IPS-11a (cell line): Measurements from ENCODE around the gene GALNT9.
"Not testable (repeated sequence)": the region's sequence is repeated elsewhere in the genome, so short reads cannot be mapped to it uniquely, and the experiment has no call there.

ENCODE experiments used
- H3K4me3 ChIP-seq: one replicate; pipeline ENCODE4 v1.5.1; 2013; ENCODE audit warnings: low read depth, low read length, control low read depth

Gene GALNT9

DNA sequence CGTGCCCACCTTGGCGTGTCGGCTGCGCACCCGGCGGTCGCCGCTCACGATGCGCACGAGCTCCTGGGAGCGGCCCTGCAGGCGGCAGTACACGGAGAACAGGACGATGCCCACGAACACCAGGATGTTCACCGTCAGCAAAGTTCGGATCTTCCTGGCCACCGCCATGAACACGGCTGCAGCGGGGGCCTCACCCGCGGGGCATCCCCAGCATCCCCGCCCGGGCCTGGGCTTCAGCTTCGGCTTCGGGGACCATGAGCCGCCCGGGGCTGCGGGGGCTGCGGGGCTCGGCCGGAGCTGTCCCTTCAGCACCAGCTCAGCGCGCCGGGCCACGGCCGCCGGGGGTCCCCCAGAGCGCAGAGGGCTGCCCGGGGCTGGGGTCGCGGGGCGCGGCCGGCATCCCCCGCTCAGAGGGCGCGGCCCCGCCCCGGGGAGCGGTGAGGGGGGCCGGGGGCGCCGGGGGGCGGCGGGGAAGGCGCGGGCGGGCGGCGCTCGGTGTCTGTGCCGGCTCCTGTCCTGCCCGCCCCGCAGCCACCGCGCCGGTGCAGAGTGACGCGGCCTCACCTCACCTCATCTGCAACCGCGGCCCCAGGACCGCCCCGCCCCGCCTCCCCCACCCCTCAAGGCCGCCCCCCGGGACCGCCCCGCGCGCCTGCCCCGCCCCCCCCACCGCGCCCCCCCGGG lies at the start of gene GALNT9:
GALNT9 (minus strand) TSS at position 554 of the 684 bp plus-strand sequence; CDS start at position 168, 386 bp downstream.
- H3K4me3 ChIP-seq, result no peak within 1 kb of the TSS

GRCh38 chr12:132379057-132379456 lies 49.7 kb upstream of the GALNT9 start:
- not testable (repeated sequence) for H3K4me3 ChIP-seq

- no peak overlapping the region for H3K4me3 ChIP-seq
Observed at GRCh38 chr12:132377147-132377546, 47.8 kb upstream of the GALNT9 start.

GRCh38 chr12:132376464-132376830 lies 47.1 kb upstream of the GALNT9 start:
- no peak overlapping the region for H3K4me3 ChIP-seq

- no peak overlapping the region for H3K4me3 ChIP-seq
Observed at GRCh38 chr12:132375747-132376463, 46.5 kb upstream of the GALNT9 start.

- H3K4me3 ChIP-seq, result no peak overlapping the region
Observed at GRCh38 chr12:132374612-132375445, 45.4 kb upstream of the GALNT9 start.

GRCh38 chr12:132373901-132374611 lies 44.7 kb upstream of the GALNT9 start:
- H3K4me3 ChIP-seq, result no peak overlapping the region

DNA sequence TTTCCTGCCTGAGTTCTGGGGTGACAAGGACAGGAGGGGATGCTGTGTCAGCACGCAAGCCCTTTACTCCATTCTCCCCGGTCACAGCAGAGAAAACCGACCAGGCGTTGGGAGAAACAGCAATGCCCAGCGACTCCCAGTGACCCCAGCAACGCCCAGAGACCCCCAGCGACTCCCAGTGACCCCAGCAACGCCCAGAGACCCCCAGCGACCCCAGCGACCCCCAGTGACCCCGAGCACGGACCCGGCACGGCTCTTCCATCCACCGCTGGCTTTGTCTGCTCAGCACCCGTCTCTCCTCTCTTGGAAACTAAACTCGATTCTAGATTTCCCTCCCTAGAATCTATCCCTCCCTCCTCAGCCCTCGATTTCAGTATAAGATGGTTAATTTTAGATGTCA lies 38.5 kb upstream of the GALNT9 start:
- no peak overlapping the region for H3K4me3 ChIP-seq

GRCh38 chr12:132367071-132367851 lies 37.9 kb upstream of the GALNT9 start:
- H3K4me3 ChIP-seq, result no peak overlapping the region

DNA sequence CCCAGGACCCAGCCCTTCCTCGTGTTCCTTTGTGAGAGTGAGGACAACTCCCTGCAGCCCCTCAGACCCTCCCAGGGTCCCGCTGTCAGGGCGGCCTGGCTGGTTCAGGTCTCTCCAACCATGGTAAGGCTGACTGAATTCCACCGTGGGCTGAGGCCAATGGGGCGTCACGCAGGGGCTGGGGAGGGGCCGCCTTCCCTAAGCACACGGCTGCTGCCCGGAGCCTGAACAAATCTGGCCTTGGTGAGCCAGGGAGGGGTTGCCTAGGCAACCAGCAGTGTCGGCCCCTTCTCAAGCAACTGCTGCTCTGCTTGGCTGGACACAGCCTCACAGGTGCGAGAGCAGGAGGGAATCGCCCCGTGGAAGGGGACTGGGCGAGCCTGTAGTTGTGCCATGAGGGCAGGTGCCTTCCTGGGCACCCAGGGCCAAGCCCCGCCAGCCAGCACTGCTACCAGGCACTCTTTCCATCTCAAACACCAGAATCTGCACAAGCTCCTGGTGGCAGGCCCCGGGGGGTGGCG lies 37.0 kb upstream of the GALNT9 start:
- H3K4me3 ChIP-seq, result no peak overlapping the region

DNA sequence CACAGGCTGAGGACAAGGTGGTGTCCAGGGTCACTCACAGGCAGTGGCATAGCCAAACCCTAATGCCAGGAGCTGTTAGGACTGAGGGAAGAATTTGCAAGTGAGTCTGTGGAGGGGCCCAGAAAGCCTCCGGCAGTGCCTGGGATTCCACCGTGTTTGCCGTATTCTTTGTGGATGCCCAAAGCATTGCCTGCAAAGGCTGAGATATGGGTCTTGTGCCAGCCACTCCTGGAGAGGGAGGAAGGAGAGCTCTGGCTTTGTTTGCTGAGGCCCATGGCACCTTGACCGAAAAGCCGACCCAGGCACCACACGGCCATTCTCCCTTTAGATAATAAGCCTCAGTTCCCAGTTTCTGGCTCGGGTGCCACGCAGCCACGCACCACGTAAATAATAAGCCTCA lies 35.8 kb upstream of the GALNT9 start:
- no peak overlapping the region for H3K4me3 ChIP-seq

DNA sequence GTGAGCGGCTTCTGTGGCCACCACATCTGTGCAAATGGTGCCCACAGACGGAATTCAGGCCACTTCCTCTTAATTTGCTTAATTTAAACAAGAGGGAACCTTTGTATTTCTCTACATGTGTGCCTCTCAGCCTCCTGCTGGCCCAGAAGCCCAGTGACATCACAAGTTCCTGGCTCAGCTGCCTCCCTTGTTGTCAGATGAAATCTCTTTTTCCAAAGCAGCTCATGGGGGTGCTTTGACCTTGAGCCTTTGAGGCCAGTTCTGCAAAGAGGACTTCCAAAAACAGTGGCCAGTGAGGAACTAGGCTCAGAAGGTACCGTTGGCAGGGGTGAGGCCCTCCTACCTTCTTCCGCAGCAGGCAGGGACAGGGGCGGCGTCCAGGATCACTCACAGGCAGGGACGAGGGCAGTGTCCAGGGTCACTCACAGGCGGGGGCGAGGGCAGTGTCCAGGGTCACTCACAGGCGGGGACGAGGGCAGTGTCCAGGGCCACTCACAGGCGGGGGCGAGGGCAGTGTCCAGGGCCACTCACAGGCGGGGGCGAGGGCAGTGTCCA lies 35.0 kb upstream of the GALNT9 start:
- no peak overlapping the region for H3K4me3 ChIP-seq

- no peak overlapping the region for H3K4me3 ChIP-seq
Observed at GRCh38 chr12:132363661-132364347, 34.4 kb upstream of the GALNT9 start.

- no peak overlapping the region for H3K4me3 ChIP-seq
Observed at GRCh38 chr12:132362996-132363660, 33.7 kb upstream of the GALNT9 start.

DNA sequence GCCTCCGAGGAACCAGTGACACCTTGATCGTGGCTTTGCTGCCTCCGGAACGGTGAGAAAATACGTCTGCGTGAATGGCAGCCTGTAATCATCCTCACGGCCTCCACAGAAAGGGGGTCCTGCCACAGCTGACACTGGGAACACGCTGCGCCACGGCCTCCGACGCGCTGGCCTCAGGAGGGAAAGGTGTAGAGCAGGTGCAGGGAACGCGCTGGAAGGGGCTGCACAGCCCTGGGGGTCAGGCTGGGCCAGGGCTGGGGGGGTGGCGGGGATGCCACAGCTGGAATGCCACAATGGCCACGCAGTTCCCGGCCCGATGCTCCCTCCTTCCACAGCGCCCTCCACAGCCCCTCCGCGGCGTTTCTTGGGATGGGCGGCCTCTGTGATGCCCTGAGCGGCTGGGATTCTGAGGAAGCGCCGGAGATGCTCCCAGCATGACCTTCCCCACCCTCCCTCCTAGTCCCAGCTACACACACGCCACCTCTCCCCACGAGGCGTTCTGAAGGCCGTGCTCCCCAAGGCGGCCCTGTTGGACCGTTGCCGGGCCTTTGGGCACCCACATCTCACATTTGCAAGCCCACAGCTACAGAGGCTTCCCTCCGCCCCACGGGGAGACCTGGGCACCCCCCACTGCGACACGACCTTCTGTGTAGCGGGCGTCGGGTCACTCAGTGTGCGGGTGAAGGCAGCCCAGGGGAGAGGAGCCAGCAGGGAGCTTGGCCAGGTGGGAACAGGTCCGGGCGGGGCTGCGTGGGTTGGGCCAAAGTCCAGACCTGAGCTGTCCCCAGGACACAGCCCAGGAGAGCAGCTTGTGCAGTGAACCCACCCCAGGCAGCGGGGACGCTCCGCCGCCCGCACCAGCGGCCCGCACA lies 31.8 kb upstream of the GALNT9 start:
- no peak overlapping the region for H3K4me3 ChIP-seq

GRCh38 chr12:132360410-132360809 lies 31.0 kb upstream of the GALNT9 start:
- no peak overlapping the region for H3K4me3 ChIP-seq

- H3K4me3 ChIP-seq, result no peak overlapping the region
Observed at GRCh38 chr12:132359971-132360370, 30.6 kb upstream of the GALNT9 start.

DNA sequence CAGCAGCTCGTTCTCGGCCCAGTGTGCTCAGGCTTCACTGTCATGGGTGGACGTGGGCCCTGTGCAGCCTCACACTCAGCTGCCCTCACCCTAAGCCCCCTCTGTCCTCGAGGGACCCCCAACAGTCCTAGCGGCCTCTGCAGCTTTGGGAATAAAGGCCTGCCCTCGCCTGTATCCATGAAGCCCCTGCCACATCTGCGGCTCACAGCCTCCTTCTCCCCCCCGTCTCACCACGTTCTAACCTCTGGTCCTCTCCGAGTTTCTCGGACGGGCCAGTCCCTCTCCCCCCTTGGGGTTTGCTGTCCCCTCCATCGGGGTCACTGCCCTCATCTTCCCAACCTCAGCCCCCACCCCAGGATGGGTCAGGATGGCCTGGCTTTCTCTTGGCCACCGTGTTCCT lies 30.2 kb upstream of the GALNT9 start:
- no peak overlapping the region for H3K4me3 ChIP-seq
